ENCODE measurements around the gene PLBD1.

The PLBD1 gene

GRCh38 chr12:14505626-14506596 lies 61.8 kb downstream of the PLBD1 start:
- DNase-seq (ENCODE audit: low spot score), result no peak

- no peak for DNase-seq (ENCODE audit: low spot score)
Observed at GRCh38 chr12:14495326-14495725, 72.4 kb downstream of the PLBD1 start.

- DNase-seq (ENCODE audit: low spot score), result no peak
Observed at GRCh38 chr12:14482886-14483285, 84.8 kb downstream of the PLBD1 start.

- DNase-seq (ENCODE audit: low spot score), result no peak
Observed at GRCh38 chr12:14482361-14482760, 85.3 kb downstream of the PLBD1 start.

GRCh38 chr12:14481201-14481600 lies 86.5 kb downstream of the PLBD1 start:
- no peak for DNase-seq (ENCODE audit: low spot score)

GRCh38 chr12:14479004-14479403 lies 88.7 kb downstream of the PLBD1 start:
- no peak for DNase-seq (ENCODE audit: low spot score)

GRCh38 chr12:14473707-14474287 lies 93.9 kb downstream of the PLBD1 start:
- no peak for DNase-seq (ENCODE audit: low spot score)

- no peak for DNase-seq (ENCODE audit: low spot score)
Observed at GRCh38 chr12:14471497-14471896, 96.2 kb downstream of the PLBD1 start.

GRCh38 chr12:14460212-14460841 lies 107.4 kb downstream of the PLBD1 start:
- no peak for DNase-seq (ENCODE audit: low spot score)

- DNase-seq (ENCODE audit: low spot score), result no peak
Observed at GRCh38 chr12:14454098-14454907, 113.4 kb downstream of the PLBD1 start.
